ENCODE measurements around the gene MRPL53. TPM values are rescaled to one million over a fixed set of nuclear protein-coding genes. Genes with fewer than 3 reads are reported as not detected.
A peak's percentile ranks its signal among the peaks of the same experiment; 100 is the strongest.

MRPL53 gene
- total and polyA plus RNA-seq, 9 of the 15 experiments (the other 6 are each of a cell fraction or from before 2014, with no cell fraction given), result 11.5 to 87.9 (median 41.1) TPM

- WGBS (ENCODE audit: insufficient coverage, low coverage, missing lambda C conversion rate), result 19% methylated on average over 37 of the region's 38 CpGs
- peaks cover 36 to 51% of the 10 kb centered on the region in 2 experiments; a peak in 4 of 5 replicates for H3K4me1 ChIP-seq (replicated peaks in 1 of 2; ENCODE audit: control insufficient read depth in 2 of 2, insufficient read depth in 2 of 2, low read length in 2 of 2)
- BruUV-seq (replicated peaks), result no TSS peak
- TF ChIP-seq GATAD2B (IDR thresholded peaks at IDR 0.05; ENCODE audit: borderline replicate concordance) (no peak), GTF2E2 (tag; IDR thresholded peaks at IDR 0.05) (no peak), POLR2AphosphoS2 (IDR thresholded peaks at IDR 0.05; ENCODE audit: low read length) (no peak), HNRNPLL (IDR thresholded peaks at IDR 0.05; ENCODE audit: low read depth, low read length, poor library complexity, severe bottlenecking) (peak; percentile 27), FOXP1 (CRISPR knock-in tag; IDR thresholded peaks at IDR 0.05) (no peak), MLLT1 (IDR thresholded peaks at IDR 0.05) (no peak), LARP7 (IDR thresholded peaks at IDR 0.05) (no peak), ZNF217 (CRISPR knock-in tag; IDR thresholded peaks at IDR 0.05) (no peak), MGA (IDR thresholded peaks at IDR 0.05) (0 out of 2 replicates have a peak, but pooled peaks have one; percentile 31)
Observed at GRCh38 chr2:74507926-74508520, 35.5 kb upstream of the MRPL53 start.

More at GRCh38 chr2:74507926-74508520, 35.5 kb upstream of the MRPL53 start:
- Histone ChIP-seq H3K36me3 (ENCODE audit: control insufficient read depth, insufficient read depth, low read length) (peaks cover 13% of the 10 kb centered on the region; the same call in 2 of the 3 replicates), H3K4me2 (ENCODE audit: insufficient read depth, low read length) (peak overlapping the region; percentile 94), H3K9ac (ENCODE audit: insufficient read depth in 1 of 2, low read depth in 2 of 2, low read length in 2 of 2) (peak overlapping the region; percentile 95 to 96), H3K9me3 (replicated peaks; ENCODE audit: control insufficient read depth, insufficient read depth, low read depth, low read length) (no peaks in the 10 kb centered on the region), H3K4me3 (peak overlapping the region; percentile 78), H3K27ac (ENCODE audit: extremely low read depth, low read depth, low read length) (peak overlapping the region; percentile 97), H2AFZ (ENCODE audit: low read depth, low read length) (peak overlapping the region; percentile 85), H3K27me3 (ENCODE audit: control insufficient read depth in 2 of 2, insufficient read depth in 2 of 2, low read length in 2 of 2) (no peaks in the 10 kb centered on the region), H3K9me1 (ENCODE audit: control insufficient read depth, insufficient read depth, low read length) (no peaks in the 10 kb centered on the region), H4K20me1 (replicated peaks; ENCODE audit: control insufficient read depth, insufficient read depth, low read length) (no peaks in the 10 kb centered on the region), H3K79me2 (ENCODE audit: control insufficient read depth, insufficient read depth, low read length) (peaks cover 40% of the 10 kb centered on the region)
- peak; percentile 42 to 68 (median 46) for DNase-seq (ENCODE audit: extremely low read depth in 1 of 4, low spot score in 3 of 4)
- ATAC-seq, result peak; percentile 53
- intact Hi-C loops (cut with micrococcal nuclease), result loop anchor here (1.0 kb wide), 2 partner anchors 21 to 79 kb away; partner anchors contain the start of genes AUP1 and HTRA2
- in situ Hi-C loops (cut with MboI), result no loop called here
- no peak for FAIRE-seq
- ChIA-PET CTCF (ENCODE audit: low intra/inter-chr PET ratio) (no interaction called here), POLR2A (interaction anchor here (0.7 to 3.3 kb wide), 5 partner anchors 9 to 40 kb away, joined by 3 to 17 read pairs (median 6); partner anchors contain the start of genes AUP1 and HTRA2)
